Stimulated activated CD4-positive, alpha-beta T cell treated with anti-CD3 and anti-CD28 coated beads, Interleukin-1b, Interleukin-23, amount 100 ng/mL, for 48 hours (primary cell): Measurements from ENCODE around the gene DIAPH1.
A peak's percentile ranks its signal among the peaks of the same experiment; 100 is the strongest.

Source experiments
- DNase-seq: peaks from one replicate; pipeline ENCODE4 v3.0.0-alpha.2; 2020

DIAPH1 gene

GRCh38 chr5:141559461-141559860 is 59.3 kb downstream of the DIAPH1 start:
- no peak for DNase-seq

- no peak for DNase-seq
These were observed 60.6 kb downstream of the DIAPH1 start for GRCh38 chr5:141558150-141558549.

GRCh38 chr5:141557681-141558136 is 61.1 kb downstream of the DIAPH1 start:
- peak; percentile 69 for DNase-seq

- no peak for DNase-seq
These were observed 70.9 kb downstream of the DIAPH1 start for GRCh38 chr5:141547921-141548320.

GRCh38 chr5:141547488-141547887 is 71.3 kb downstream of the DIAPH1 start:
- no peak for DNase-seq

- no peak for DNase-seq
These were observed 75.7 kb downstream of the DIAPH1 start for GRCh38 chr5:141543053-141543452.

- no peak for DNase-seq
These were observed 84.1 kb downstream of the DIAPH1 start for GRCh38 chr5:141534492-141535213.

DNA sequence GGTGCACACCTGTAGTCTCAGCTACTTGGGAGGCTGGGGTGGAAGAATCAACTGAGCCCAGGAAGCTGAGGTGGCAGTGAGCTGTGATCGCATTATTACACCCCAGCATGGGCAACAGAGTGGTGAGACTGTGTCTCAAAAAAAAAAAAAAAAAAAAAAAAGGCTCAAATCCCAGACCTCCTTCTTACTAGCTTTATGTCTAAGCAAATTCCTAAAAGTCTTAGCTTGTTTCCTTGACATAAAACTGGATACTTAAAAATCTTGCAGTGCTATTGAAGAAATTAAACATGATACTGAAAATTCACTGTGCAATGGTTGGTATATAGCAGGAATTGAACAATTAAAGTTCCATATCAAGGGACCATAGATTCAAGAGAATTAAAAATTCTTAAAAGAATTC is 84.9 kb downstream of the DIAPH1 start:
- DNase-seq: no peak

DNA sequence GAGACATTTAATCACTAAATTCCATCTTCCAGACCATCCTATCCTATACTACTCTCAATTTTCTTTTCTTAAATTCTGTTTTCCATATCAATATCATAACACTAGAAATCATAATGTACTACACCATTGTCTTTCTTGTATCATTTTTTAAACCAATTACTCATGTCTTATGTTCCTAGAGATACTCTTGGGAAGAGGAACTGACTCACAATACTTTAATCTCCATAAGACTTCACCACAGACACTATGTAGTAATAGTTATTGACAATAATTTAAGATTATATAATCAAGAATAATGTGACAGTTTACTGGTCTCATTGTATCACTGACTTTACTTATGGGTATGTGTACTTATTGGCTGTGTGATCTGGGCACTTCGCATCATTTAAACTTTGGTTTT is 86.1 kb downstream of the DIAPH1 start:
- no peak for DNase-seq

- no peak for DNase-seq
These were observed 88.9 kb downstream of the DIAPH1 start for GRCh38 chr5:141529873-141530272.

DNA sequence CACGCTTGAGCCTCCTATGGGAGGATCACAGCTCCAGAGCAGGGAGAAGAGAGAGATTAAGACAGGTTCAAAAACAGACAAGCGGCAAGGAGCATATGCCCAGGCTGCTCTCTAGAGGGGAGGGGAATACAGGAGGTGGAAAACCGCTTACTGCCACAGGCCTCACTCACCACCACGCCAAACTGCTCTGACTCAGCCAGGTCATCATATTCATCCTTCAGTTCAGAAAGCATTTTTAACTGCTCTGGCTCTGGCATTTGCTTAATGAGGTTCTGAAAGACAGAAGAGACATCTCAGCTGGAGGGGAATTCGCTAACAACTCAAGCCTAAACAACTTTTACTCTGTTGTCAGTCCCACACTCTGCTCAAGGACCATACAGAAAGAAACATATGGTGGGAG is 89.8 kb downstream of the DIAPH1 start:
- no peak for DNase-seq

DNA sequence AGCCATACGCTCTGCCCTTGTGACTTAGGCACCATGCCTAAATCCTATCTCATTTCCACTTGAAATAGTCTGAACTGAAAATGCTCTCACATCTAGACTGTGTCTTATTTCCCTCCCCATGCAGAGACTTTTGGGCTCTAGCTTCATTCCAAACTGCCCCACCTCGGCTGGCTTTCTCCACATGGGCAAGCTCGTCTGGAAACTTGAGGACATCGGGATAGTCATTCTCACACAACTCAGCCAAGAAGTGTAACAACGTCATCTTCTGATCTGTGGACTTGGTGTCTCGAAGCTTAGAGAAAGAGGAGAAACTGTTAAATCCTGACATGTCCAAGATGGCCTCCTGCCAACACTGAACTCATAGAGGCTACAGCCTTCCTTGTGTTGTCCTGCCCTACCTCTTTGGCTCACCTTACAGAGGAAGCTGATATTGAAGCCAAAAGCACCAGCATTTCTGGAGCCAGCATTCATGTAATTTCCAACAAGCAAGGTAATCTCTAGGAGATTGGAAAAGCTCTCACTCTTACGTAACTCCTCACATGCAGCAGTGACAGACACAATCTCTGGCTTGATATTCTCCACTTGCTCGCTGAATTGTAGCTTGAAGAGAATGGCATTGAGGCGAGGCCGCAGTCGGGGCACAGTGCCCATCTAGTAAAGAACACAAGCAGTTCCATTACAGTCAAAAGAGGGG is 90.4 kb downstream of the DIAPH1 start:
- DNase-seq: no peak

- DNase-seq: no peak
These were observed 91.4 kb downstream of the DIAPH1 start for GRCh38 chr5:141527426-141527825.

DNA sequence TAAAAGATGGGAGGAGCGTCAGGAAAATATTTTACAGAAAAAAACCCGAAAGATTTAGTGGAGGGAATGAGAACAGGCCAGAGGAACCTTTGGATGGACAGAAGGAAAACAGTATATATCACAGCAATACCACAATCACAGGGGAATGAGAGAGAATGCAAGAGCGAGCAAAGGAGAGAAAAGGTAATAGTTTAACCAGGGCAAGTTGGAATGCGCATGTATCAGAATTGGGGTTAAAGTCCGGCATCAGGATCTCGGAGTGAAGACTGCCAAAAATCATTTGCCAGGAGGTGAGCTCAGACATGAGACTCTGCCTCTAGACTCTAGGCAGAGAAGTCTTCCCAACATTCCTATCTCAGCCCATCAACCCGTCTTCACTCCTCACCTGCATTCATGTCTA is 93.1 kb downstream of the DIAPH1 start:
- no peak for DNase-seq

DNA sequence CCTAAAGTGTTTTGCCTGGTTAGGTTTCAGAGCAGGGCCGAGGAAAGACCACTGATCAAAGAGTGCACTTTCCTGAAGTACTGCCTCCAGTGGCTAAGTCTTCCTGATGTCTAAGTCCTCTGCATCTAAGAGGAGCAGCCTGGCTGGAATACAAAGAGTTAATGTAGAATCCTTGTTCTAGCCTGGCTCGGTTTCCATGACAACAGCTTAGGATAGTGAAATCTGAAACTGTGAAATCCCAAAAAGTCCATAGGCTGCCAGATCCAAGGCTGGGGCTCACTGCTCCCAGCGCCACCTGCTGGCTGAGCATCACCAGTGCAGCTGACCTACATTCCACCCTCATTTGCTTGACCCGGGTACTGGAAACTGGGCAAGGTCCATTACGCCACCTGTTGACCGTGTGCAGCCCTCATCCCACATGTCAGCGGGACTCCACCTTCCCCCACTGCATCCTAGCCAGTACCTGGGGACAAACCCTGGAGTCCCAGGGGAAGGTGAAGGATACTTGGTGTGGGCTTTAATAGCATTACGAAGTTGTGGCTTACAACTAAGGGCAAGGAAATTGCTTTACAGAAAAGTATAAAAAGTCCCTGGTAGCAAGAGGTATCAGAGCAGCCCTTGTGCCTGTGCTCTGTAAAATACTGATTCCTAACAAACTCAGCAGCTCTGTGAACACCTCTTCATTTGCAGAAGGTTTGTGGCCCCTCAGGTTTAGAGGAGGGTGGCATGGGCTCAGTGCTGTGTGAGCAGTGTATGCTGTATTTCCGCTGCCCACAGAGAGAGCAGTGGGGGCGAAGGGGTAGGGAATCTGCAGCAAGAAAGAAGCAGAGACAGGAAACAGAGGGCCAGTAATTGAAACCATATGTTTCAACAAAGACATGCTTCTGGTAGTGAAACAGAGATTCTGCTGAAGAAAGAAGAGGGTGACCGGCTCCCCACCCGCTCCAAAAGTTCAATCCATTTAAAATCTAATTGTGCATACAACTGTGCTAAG is 93.9 kb downstream of the DIAPH1 start:
- peak; percentile 37 for DNase-seq

DNA sequence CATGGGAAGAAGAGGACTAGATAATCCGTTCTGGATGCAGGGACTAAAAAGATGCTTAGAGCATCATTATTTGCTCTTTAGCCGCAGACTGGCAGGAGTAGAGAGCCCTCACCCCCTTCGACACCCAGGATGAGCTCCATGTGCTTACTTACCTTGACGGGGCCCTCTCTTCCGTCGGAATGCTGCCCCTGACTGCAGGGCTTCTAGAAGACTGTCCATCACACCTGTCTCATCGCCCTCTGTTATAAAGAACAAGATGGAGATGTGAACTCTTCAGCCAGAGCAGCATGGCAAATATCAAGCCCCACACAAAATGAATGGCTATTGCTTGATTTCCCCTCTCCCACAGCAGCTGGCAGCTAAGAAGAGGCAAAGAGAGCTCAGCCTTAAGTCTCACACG is 94.8 kb downstream of the DIAPH1 start:
- DNase-seq: no peak

DNA sequence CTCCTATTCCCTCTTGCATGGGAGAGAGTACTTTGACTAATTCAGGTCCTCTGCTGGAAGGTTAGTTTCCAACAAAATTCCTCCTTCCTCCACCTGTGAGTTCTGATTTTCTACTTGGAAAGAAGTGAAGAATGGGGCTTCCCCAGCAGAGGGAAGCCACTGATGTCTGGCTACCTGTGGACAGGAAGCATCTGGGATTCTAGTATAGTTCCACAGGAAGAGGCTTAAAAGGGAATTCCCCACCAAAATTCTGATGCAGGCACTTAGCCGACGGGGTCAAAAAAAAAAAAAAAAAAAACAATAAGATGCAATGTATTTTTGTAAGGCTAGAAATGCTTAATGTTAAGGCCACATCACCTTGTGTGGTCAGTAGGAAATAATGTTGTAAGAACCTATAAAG is 96.5 kb downstream of the DIAPH1 start:
- DNase-seq: no peak

DNA sequence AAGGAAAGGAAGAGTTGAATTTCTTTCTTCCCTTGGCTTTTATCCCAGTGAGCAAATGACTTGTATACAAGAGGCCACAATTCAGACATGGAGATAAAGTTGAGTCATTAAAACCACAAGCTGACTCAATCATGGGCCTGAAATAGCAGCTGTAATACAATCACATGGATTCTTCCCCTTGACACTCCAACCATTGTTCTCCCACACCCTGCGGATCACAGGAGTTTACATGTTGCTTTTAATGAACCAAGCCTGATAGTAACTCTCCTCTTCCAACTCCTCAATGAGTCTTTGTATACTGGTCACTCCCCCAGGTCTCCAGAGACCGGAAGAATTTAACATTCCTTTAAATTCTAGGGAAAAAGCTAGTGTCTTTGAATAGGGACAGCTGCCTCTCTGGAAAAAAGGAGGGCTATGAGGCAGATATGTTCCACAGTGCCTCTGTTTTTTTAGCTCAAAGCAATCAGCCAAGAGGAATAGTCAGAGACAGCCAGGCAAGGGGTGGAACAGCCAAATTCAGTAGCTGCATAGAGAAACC is 97.5 kb downstream of the DIAPH1 start:
- no peak for DNase-seq

- no peak for DNase-seq
These were observed 98.9 kb downstream of the DIAPH1 start for GRCh38 chr5:141519605-141520565.

GRCh38 chr5:141518618-141519015 is 100.2 kb downstream of the DIAPH1 start:
- no peak for DNase-seq

DNA sequence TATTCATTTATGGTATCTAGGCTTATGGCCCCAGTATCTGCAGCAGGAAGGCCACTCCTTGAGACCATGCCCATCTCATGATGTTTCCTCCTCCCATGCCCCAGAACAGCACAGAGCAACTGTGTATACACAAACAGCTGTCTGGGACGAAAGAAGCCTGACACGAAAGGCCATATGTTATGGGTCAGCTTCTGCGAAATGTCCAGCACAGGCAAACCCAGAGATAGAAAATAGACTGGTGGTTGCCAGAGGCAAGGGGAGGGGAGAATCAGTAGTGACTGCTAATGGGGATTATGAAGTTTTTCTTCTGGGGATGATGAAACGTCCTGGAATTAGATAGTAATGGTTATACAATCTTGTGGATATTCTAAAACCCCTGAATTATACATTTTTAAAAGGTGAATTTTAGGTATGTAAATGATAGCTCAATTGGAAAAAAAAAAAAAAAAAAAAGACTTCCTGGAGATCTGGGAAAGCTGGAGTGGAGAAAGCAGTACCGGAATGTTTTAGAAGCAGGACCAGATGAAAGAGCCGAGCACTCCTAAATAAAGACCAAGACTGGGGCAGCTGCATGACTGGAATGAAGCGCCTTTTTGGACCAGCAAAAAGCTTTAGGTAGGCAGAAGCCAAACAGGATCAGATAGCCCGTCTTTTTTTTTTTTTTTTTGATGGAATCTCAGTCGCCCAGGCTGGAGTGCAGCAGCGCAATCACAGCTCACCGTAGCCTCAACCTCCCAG is 100.8 kb downstream of the DIAPH1 start:
- no peak for DNase-seq
